Measurements from ENCODE around the gene MYBPC1.

Gene MYBPC1

GRCh38 chr12:101612160-101612916, 17.6 kb downstream of the MYBPC1 start:
- TF ChIP-seq POLR2A (IDR thresholded peaks at IDR 0.05; ENCODE audit: extremely low read depth, insufficient read length) (no peak), MYC (IDR thresholded peaks at IDR 0.05; ENCODE audit: low read depth, low read length) (no peak)
- no peak for DNase-seq (ENCODE audit: low read depth)
- no peak overlapping the region for H3K4me3 ChIP-seq (ENCODE audit: low read depth, low read length)

- DNase-seq (ENCODE audit: low read depth) = peak; percentile 68
- no peak for TF ChIP-seq MYC (IDR thresholded peaks at IDR 0.05; ENCODE audit: low read depth, low read length)
- TF ChIP-seq CTCF (IDR thresholded peaks at IDR 0.05; ENCODE audit: low read depth, low read length) = no peak
- no peak for TF ChIP-seq POLR2A (IDR thresholded peaks at IDR 0.05; ENCODE audit: extremely low read depth, insufficient read length)
- no peak for TF ChIP-seq MAX (IDR thresholded peaks at IDR 0.05; ENCODE audit: low read depth, low read length)
- no peak overlapping the region for H3K4me3 ChIP-seq (ENCODE audit: low read depth, low read length)
Measured at GRCh38 chr12:101616027-101616494, 21.3 kb downstream of the MYBPC1 start.

- TF ChIP-seq POLR2A (IDR thresholded peaks at IDR 0.05; ENCODE audit: extremely low read depth, insufficient read length) (no peak), CTCF (IDR thresholded peaks at IDR 0.05; ENCODE audit: low read depth, low read length) (no peak), MAX (IDR thresholded peaks at IDR 0.05; ENCODE audit: low read depth, low read length) (no peak), MYC (IDR thresholded peaks at IDR 0.05; ENCODE audit: low read depth, low read length) (no peak)
- no peak overlapping the region for H3K4me3 ChIP-seq (ENCODE audit: low read depth, low read length)
- DNase-seq (ENCODE audit: low read depth) = no peak
Measured at GRCh38 chr12:101619026-101619786, 24.4 kb downstream of the MYBPC1 start.

- no peak overlapping the region for H3K4me3 ChIP-seq (ENCODE audit: low read depth, low read length)
- DNase-seq (ENCODE audit: low read depth) = no peak
- TF ChIP-seq POLR2A (IDR thresholded peaks at IDR 0.05; ENCODE audit: extremely low read depth, insufficient read length) (no peak), MAX (IDR thresholded peaks at IDR 0.05; ENCODE audit: low read depth, low read length) (no peak)
Measured at GRCh38 chr12:101619858-101620761, 25.3 kb downstream of the MYBPC1 start.

- TF ChIP-seq POLR2A (IDR thresholded peaks at IDR 0.05; ENCODE audit: extremely low read depth, insufficient read length) = no peak
- no peak for TF ChIP-seq MAX (IDR thresholded peaks at IDR 0.05; ENCODE audit: low read depth, low read length)
- TF ChIP-seq MYC (IDR thresholded peaks at IDR 0.05; ENCODE audit: low read depth, low read length) = no peak
- TF ChIP-seq CTCF (IDR thresholded peaks at IDR 0.05; ENCODE audit: low read depth, low read length) = no peak
- peak; percentile 5 for DNase-seq (ENCODE audit: low read depth)
- H3K4me3 ChIP-seq (ENCODE audit: low read depth, low read length) = no peak overlapping the region
Measured at GRCh38 chr12:101620762-101621133, 26.0 kb downstream of the MYBPC1 start.

- DNase-seq (ENCODE audit: low read depth) = no peak
- TF ChIP-seq CTCF (IDR thresholded peaks at IDR 0.05; ENCODE audit: low read depth, low read length) (no peak), MYC (IDR thresholded peaks at IDR 0.05; ENCODE audit: low read depth, low read length) (no peak), MAX (IDR thresholded peaks at IDR 0.05; ENCODE audit: low read depth, low read length) (no peak), POLR2A (IDR thresholded peaks at IDR 0.05; ENCODE audit: extremely low read depth, insufficient read length) (no peak)
- no peak overlapping the region for H3K4me3 ChIP-seq (ENCODE audit: low read depth, low read length)
Measured at GRCh38 chr12:101628676-101629075, 33.9 kb downstream of the MYBPC1 start.
